ENCODE data around the gene NEB.
"Not testable (repeated sequence)": the region's sequence is repeated elsewhere in the genome, so short reads cannot be mapped to it uniquely, and the experiment has no call there.

NEB gene

DNA sequence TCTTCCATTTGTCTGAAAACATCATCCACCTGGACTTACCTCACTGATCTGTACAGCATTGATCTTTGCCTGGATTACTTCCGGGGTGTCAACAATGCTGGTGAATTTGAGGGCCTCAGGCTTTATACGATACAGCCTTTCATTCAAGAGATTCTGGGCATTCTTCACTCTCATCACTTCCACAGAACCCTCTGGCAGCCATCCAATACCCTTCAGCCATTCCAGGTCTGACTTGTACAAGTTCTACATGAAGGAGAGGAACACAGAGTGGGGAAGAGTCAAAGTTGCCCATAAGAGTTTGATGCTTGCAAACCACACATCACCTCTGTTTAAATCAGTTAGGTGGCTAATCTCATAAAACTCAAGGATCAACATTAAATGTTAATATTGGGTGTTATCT, 130.7 kb downstream of the NEB start:
- DNase-seq = not testable (repeated sequence)

DNA sequence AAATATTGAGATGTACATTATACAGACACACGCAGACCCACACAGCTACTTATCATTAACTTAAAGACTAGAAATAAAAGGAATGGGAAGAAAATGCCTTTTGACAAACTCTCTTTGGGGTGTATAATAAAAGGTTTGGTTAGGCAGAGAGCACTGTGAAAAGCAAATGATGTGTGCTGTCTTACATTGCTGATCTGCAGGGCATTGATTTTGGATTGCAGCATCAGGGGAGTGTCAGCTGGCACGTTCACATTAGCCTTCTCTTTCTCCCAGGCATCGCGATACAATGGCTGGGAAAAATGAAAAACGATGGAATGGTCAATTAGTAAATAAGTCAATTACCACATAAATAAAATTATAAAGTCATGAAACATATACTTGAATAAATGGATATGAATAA, 131.9 kb downstream of the NEB start:
- not testable (repeated sequence) for DNase-seq

GRCh38 chr2:151601803-151602202, 132.5 kb downstream of the NEB start:
- not testable (repeated sequence) for DNase-seq

DNA sequence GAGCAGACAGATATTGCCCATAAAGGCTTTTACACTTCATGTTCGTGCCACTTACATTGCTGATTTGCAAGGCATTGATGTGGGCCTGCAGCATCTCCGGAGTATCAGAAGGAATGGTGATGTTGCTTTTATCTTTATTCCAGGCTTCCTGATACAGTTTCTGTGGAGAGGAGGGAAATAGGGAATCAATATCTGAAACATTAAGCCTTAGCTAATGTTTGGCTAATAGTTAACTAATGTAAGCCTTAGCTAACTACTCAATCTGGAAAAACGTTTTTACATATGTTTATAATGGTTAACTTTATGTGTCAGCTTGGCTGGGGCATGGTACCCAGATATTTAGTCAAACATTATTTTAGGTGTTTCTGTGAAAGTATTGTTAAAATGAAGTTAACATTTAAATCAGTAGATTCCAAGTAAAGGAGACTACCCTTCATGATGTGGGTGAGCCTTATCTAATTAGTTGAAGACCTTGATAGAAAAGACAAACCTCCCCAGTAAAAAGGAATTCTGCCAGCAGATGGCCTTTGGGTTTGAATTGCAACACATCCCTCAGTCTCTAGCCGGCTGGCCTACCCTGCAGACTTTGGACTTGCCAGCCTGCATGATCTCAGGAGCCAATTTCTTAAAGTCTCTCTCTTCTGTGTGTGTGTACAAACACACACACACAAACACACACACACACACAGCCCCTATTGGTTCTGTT, 137.2 kb downstream of the NEB start:
- DNase-seq = not testable (repeated sequence)

DNA sequence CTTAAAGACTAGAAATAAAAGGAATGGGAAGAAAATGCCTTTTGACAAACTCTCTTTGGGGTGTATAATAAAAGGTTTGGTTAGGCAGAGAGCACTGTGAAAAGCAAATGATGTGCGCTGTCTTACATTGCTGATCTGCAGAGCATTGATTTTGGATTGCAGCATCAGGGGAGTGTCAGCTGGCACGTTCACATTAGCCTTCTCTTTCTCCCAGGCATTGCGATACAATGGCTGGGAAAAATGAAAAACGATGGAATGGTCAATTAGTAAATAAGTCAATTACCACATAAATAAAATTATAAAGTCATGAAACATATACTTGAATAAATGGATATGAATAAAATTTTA, 142.4 kb downstream of the NEB start:
- not testable (repeated sequence) for DNase-seq

DNA sequence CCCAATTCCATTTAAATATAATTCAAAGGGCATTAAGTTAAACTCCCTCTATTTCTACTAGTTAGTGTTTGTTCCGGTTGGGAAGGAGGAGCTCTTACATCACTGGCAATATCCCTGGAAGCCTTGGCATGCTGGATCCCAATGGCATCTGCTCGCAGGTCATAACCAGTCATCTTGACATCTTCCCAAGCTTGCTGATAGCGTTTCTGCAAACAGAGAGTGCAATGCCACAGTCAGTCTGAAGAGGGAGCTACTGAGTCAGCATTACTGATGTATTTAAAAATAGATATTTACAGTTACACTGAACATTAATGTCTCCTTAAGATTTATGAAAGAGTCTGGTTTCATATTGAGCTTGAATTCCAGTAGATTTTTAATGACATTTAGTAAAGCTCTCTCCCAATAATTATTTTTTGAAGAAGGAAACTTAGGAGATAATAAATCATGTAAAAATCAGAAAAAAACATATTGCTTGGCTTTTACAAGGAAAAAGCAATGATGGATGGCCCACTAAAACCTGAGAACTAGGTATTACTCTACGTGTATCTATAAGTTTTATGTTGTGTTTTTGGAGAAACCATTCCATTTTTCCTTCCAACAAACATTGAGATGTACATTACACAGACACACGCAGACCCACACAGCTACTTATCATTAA, 142.9 kb downstream of the NEB start:
- DNase-seq = peak; percentile 11

DNA sequence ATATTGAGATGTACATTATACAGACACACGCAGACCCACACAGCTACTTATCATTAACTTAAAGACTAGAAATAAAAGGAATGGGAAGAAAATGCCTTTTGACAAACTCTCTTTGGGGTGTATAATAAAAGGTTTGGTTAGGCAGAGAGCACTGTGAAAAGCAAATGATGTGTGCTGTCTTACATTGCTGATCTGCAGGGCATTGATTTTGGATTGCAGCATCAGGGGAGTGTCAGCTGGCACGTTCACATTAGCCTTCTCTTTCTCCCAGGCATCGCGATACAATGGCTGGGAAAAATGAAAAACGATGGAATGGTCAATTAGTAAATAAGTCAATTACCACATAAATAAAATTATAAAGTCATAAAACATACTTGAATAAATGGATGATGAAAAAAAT, 153.0 kb downstream of the NEB start:
- DNase-seq = not testable (repeated sequence)

- not testable (repeated sequence) for DNase-seq
Measured at GRCh38 chr2:151580697-151581096, 153.6 kb downstream of the NEB start.

DNA sequence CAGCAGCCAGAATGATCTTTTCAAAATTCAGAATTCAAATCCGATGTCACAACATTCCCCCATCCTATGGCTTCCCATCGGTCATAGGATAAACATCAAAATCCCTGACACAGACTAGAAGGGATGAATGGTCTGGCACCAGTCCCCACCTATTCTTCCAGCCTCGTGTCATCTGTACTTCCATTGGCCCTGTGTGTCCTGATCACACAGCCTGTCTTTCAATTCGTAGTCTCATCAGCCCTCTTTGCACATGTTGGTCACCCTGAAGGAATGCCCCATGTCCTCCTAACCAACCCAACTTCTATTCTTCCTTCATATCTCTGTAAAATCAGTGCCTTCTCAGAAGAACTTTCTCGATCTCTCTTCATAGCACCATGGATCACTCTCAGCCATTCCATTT, 157.2 kb downstream of the NEB start:
- DNase-seq = no peak

- no peak for DNase-seq
Measured at GRCh38 chr2:151576080-151576479, 158.2 kb downstream of the NEB start.

GRCh38 chr2:151575338-151575737, 158.9 kb downstream of the NEB start:
- DNase-seq = no peak

DNA sequence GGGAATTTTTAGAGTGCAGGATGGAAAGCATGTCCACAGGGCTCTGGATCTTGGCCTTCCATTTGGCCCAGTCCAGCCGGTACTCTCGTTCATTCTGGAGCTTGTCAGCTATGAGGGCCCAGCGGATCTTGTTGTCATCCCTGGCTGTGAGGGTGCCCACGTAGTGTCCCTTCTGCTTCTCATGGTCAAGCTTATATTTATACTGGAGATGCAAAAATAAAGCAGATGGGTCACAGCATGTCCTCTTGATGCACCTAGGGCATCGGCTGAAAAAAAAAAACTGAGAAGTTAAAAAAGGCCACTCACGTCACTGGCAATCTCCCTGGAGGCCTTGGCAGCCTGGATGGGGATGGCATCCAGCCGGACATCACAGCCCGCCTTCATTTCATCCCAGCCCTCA, 164.1 kb downstream of the NEB start:
- no peak for DNase-seq

DNA sequence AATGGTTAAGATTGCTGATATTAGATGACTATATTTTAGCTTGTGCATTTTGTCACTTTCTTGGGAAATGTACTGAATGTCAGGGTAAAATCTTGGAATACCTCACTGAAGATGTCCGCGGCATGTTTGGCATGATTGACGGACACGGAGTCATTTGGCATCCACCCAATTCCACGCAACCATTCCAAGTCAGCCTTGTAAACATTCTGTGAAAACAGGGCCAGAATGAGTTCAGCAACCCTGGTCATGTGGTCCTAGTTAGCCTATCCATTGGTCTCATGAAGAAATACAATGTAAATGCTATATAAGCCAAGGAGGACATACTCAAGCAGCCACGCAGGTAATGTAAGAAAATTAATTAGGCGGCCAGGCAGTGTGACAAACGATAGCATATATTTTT, 165.1 kb downstream of the NEB start:
- no peak for DNase-seq

- no peak for DNase-seq
Measured at GRCh38 chr2:151568501-151568900, 165.8 kb downstream of the NEB start.

DNA sequence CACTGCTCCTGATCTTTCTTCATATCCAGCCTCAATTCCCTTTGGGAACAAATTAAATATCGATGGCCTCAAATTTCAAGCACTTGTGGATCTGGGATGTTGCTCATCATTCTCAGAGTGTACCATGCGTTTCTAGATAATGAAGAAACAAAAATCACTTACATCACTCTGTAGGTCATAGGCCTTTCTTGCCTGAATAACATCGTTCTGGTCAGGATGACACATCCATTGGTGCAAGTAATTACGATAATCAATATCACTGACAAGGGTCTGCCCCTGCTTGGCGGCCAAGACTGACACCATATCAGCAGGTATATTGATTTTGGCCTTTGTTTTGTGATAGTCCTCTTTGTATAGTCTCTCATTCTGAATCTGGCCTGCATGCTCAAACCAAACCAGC, 167.3 kb downstream of the NEB start:
- DNase-seq = no peak

GRCh38 chr2:151562398-151562797, 171.9 kb downstream of the NEB start:
- DNase-seq = no peak

DNA sequence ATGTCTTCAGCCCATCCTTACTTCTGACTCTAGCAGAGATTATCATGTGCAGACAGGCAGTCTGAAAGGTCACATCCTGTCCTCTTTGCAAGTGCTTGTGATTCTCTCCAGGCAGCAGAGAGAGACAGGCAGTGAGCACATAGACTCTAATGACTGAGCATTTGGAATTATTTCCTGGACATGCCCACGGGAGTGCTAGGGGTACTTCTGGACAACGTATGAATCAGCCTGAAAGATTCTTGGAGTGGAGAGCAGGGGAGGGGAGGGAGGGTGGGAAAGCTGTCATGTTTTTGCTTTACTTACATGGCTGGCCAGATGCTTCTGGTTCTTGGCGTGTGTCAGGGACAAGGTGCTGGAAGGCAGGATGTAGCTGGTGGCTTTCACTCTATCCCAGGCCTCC, 174.0 kb downstream of the NEB start:
- DNase-seq = no peak

DNA sequence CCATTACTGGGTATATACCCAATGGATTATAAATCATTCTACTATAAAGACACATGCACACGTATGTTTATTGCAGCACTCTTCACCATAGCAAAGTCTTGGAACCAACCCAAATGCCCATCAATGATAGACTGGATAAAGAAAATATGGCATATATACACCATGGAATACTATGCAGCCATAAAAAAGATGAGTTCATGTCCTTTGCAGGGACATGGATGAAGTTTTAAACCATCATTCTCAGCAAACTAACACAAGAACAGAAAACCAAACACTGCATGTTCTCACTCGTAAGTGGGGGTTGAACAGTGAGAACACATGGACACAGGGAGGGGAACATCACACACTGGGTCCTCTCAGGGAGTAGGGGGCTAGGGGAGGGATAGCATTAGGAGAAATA, 174.8 kb downstream of the NEB start:
- not testable (repeated sequence) for DNase-seq

- not testable (repeated sequence) for DNase-seq
Measured at GRCh38 chr2:151557883-151558282, 176.4 kb downstream of the NEB start.

DNA sequence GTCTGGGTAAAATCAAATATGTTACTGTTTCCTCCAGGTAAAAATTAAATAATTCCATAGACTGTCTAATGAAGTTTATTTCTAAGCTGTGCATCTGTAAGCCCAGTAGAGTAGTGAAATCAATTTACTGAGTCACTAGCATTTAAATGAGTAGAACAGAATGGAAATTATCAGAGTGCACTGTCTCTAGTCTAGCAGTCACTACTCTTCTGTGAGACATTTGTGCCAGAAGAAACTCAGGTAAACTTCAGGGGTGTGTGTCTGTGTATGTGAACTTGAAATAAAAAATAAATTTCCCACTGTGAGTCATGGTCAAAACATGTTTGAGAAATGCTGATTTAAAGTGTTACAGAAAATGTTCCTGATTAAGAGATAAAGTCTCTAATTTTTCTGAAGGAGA, 178.2 kb downstream of the NEB start:
- DNase-seq = no peak

GRCh38 chr2:151552287-151552686, 182.0 kb downstream of the NEB start:
- no peak for DNase-seq

DNA sequence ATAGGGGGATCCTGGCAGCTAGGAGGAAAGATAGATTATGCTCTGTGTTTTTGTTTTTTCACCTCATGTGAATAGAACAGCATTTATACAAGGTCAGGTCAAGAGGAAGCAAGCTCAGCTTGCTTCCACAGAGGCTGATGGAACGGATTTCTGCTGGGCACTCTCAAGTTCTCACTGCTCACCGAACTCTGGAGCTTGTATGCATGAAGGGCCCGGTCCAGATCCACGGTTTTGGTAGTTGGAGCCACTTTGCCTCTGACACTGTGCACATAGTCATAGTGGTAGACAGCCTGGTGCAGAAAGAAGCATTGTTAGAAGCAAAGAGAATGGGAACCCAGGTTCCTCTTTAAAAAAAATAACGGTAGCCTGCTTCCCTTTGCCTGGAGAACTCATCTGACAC, 182.7 kb downstream of the NEB start:
- no peak for DNase-seq

DNA sequence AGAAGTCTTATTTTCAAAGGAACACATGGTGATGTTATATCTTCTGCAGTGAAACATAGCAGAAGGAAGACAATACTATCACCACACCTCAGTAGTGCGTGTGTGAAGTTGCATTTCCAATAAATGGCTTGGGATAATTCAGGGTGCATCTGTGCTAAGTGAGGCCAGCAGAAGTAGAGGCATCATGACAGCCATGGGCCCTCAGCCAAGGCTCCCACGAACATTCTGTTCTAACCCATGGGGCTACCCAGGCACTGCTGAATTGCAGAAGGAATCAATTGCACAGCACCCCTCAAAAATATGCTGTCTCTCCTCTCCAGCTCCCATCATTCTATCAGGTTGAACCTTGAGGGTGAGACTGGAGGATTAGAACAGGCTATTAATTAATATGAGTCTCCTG, 185.1 kb downstream of the NEB start:
- DNase-seq = no peak

GRCh38 chr2:151544449-151544848, 189.8 kb downstream of the NEB start:
- no peak for DNase-seq

DNA sequence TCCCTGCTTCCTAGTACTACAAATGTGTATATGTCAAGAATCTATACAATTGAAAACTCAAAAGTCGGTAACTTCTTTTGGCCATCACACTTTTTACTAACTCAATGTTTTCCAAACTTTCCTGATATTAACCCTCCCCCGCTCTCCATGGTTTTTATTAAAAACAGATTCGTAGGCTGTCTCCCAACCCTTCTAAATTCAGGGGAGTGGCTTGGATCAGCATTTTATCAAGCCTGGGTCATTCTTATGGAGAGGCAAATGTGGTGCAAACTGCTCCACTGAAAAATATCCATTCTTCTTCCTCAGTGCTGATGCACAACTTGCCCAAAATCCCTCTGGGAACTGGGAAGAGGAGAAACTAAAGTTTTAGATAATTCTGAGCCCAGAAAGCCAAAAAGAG, 190.4 kb downstream of the NEB start:
- no peak for DNase-seq
